Stomach (tissue), 4 donors: ENCODE results near the gene TTC4.

Experiments
- EP300 ChIP-seq: sonication (generic); formaldehyde crosslinking; IDR thresholded peaks from one replicate; pipeline ENCODE4 v1.6.1; 2017; ENCODE audit warnings: antibody characterized with exemption
- POLR2A ChIP-seq, 4 donors: fragments of 450-650 bp; IDR thresholded peaks; one replicate each; pipeline ENCODE4 v1.6.1; 2016; ENCODE audit warnings: antibody characterized with exemption in 4 of 4, control low read depth in 2 of 4, mild to moderate bottlenecking in 1 of 4, moderate library complexity in 1 of 4
- POLR2AphosphoS5 ChIP-seq, 3 donors: sonication (generic); formaldehyde crosslinking; IDR thresholded peaks; one replicate each; pipeline ENCODE4 v1.6.1; 2016; ENCODE audit warnings: antibody characterized with exemption in 3 of 3
- TF ChIP-seq, protein P1 (sequence below), 7 experiments: fragments of 450-650 bp in 4 of 7; fragments of 200-600 bp in 3 of 7; sonication (generic) in 3 of 7; IDR thresholded peaks; one replicate each; pipeline ENCODE4 v1.5.1; 2016 to 2019; ENCODE audit warnings: antibody characterized with exemption in 7 of 7, control low read depth in 2 of 7, mild to moderate bottlenecking in 1 of 7

DNA sequence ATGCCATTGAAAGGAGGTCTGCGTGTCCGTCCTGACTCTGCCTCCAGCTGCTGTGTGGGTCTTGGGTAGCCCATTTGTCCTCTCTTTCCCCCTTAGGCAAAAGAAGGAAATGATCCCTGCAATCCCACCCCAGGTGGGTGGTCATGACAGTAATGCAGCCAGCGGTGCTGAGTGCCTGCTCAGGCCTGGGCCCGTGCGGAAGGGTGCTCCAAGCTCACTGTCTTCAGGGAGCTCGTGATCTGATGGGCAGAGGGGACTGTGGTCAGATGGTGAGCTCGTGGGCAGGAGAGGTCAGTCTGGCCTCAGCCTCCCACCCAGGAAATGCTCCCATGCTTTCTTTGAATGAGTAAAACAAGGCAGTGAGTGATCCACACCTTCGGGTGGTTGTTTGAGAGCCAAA, 35.3 kb upstream of the TTC4 start:
- TF ChIP-seq, protein P1, sequence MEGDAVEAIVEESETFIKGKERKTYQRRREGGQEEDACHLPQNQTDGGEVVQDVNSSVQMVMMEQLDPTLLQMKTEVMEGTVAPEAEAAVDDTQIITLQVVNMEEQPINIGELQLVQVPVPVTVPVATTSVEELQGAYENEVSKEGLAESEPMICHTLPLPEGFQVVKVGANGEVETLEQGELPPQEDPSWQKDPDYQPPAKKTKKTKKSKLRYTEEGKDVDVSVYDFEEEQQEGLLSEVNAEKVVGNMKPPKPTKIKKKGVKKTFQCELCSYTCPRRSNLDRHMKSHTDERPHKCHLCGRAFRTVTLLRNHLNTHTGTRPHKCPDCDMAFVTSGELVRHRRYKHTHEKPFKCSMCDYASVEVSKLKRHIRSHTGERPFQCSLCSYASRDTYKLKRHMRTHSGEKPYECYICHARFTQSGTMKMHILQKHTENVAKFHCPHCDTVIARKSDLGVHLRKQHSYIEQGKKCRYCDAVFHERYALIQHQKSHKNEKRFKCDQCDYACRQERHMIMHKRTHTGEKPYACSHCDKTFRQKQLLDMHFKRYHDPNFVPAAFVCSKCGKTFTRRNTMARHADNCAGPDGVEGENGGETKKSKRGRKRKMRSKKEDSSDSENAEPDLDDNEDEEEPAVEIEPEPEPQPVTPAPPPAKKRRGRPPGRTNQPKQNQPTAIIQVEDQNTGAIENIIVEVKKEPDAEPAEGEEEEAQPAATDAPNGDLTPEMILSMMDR (IDR thresholded peaks at IDR 0.05), result no peak
- TF ChIP-seq POLR2A (IDR thresholded peaks at IDR 0.05) (no peak), POLR2AphosphoS5 (IDR thresholded peaks at IDR 0.05) (no peak), EP300 (no peak)
